HG03025 (cell line): Measurements from ENCODE around the gene GBP5.
"Not testable (repeated sequence)": the region's sequence is repeated elsewhere in the genome, so short reads cannot be mapped to it uniquely, and the experiment has no call there.

Experiments used
- ATAC-seq: cut with Tn5 transposase; IDR thresholded peaks from one replicate; pipeline ENCODE4 v1.9.1; 2021; ENCODE audit warnings: mild to moderate bottlenecking, moderate library complexity; ENCODE audit not compliant: unreplicated experiment, low FRiP score

Gene GBP5

DNA sequence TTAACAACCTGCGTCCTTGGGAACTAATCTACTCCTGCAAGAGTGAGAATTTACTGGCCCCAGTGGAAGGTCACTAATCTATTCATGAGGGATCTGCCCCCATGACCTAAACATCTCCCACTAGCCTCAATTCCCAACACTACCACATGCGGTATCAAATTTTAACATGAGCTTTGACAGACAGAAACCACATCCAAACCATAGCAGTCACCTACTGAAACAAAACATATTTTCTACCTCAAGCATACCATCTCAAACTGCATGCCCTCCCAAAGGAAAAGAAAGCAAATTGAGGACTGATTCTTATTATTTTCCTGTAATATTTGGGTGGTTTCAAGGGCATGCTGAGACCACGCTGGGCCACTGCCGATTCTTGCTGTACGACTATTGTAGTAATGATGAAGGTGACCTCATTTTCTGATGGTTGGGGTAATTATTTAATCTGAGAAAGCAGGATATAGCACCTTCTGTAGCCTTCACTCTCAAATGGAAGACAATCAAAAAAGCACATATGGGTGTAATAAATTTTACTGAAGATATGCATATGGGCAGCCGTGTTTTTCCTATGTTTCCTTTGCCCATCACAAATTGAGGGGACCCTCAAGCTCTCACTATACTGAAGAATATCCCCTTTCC lies 13.2 kb upstream of the GBP5 start:
- ATAC-seq, result no peak

DNA sequence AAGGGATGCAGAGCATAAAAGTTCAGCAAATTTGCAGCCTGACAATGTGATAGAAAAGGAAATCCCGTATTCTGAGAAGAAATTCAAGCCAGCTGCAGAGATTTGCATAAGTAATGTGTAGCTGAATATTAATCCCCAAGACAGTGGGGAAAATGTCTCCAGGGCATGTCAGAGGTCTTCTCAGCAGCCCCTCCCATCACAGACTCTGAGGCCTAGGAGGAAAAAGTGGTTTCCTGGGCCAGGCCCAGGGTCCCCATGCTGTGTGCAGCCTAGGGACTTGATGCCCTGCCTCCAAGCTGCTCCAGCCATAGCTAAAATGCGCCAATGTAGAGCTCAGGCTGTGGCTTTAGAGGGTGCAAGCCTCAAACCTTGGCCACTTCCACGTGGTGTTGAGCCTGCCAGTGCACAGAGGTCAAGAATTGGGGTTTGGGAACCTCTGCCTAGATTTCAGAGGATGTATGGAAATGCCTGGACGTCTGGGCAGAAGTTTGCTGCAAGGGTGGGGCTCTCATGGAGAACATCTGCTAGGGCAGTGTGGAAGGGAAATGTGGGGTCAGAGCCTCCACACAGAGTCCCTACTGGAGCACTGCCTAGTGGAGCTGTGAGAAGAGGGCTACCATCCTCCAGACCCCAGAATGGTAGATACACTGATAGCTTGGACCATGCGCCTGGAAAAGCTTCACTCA lies 11.6 kb upstream of the GBP5 start:
- not testable (repeated sequence) for ATAC-seq

DNA sequence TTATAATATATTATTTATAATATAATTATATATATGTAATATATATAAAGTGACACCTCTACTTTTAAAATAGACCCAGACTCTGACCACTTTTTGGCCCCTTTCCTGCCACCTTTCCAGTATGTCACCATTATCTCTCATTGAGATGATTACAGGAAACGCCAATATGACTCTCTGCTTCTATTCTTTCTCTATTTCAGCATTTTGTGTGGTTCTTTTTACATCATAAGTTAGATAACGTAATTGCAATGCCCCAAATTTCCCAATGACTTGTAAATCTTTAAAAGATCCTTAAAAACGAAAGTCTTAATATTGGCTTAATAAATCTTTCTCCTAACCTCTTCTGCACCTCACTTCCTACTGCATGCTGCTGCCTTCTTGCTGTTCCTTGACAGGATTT lies 8.1 kb upstream of the GBP5 start:
- no peak for ATAC-seq

DNA sequence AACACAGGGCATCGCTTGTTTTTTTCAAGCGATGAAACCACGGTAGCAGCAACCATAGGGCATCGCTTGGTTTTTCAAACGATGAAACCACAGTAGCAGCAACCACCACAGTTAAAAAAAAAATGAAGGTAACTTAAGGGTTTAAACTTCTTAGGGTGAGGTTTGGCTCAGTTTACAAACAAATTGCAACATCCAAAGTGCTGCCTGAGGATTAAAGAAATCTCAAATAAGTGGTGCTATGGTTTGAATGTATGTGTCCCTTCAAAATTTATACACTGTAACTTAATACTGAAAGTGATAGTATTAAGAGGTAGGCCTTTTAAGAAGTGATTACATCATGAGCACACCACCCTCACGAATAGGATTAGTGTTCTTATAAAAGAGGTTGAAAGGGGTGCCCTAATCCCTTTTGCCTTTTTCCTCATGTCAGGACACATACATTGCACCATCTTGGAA lies 6.4 kb upstream of the GBP5 start:
- ATAC-seq, result no peak

DNA sequence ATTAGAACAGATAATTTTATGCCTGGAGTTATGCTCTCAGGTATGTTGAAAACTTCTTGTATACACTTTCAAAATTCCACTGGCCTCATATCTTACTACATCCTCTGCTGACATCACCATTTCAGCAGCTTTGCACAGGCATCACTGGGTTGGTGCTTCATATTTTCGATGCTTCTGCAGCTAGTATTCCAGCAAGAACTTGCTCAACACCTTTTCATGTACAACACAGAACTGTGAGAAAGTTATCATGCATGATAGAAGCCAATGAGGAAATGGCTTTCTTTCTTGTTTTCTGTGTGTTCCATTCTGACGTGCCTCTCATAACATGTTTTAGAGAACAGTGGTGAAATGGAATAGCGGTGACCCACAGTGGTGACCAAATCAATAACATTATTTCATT lies 5.1 kb upstream of the GBP5 start:
- ATAC-seq, result no peak

DNA sequence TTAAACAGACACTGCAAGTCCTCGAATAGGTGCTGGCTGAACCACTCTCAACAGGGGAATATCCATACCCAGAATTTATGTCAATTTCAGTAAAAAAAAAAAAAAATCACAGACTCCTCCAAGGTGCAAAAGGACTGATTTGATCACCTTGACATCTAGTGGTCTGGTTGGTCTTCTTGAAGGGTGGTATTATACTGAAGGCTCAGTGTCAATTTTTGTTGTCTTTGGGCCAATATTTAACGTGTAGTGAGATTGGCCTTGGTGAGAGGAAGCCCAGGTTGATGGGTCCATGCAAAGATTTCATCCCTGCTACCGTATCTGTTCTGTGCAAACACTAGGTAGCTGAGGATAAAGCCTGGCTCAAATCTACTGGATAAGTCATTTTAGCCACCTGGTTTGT lies 4.0 kb upstream of the GBP5 start:
- no peak for ATAC-seq

DNA sequence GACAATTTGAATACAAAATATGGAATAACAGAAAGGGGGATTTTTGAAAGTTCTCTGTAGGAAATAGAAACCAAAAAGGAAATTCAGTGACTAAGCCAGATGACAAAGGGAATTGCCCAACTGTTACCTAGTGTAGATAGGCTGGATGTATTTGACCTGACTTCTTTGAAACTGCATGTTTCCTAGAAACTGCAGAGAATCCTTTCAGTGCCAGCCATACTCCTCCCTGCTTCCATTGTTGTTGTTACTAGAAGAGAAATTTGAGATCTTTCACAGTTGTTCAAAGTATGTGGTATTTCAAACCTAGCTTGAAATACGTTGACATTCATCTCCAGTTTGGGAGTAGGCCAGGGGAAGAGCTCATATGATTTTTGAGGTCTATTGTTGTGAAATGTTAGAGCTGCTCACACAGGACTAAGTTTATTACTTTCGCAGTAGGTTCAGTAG lies 1.8 kb upstream of the GBP5 start:
- no peak for ATAC-seq

DNA sequence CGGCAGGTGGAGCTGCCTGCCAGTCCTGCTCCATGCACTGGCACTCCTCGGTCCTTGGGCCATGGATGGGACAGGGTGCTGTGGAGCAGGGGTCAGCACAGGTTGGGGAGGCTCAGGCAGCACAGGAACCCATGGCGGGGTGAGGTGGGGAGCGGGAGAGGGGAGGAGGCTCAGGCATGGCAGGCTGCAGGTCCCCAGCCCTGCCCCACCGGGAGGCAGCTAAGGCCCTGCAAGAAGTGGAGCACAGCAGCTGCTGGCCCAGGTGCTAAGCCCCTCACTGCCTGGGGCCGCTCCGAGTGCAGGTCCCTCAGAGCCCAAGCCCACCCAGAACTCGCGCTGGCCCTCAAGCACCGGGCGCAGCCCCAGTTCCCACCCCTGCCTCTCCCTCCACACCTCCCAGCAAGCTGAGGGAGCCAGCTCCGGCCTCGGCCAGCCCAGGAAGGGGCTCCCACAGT lies 691 bp upstream of the GBP5 start:
- ATAC-seq, result no peak

DNA sequence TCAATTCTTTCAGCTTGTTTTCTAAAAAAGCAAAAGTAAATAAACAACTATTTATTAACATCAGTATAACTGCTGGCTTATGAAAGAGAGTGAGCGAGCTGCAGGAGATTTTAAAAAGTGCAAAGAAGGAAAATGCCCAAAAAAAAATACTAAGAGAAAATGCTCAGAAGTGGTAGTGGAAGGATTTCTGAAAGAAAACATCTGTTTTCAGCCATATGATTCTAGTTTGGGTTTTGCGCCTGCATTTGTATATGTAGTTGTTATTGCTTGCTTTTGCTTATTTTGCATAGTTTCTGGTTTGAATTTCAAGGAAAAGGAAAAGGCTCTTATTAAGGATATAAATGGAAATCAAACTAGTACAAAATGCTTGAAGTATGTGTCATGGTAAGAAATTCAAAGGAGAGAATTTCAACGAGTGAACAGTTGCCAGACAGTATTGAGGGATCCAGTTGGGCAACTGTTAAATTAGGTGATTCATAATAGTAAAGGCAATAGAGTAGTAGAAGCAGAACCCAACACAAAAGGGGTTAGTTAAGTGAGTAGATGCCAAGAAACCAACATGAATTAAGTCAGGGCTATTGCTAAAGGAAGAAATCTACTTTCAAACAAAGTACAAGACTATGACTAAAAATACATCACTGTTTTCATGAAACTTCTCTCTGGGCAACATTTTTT lies 1.2 kb downstream of the GBP5 start:
- no peak for ATAC-seq

DNA sequence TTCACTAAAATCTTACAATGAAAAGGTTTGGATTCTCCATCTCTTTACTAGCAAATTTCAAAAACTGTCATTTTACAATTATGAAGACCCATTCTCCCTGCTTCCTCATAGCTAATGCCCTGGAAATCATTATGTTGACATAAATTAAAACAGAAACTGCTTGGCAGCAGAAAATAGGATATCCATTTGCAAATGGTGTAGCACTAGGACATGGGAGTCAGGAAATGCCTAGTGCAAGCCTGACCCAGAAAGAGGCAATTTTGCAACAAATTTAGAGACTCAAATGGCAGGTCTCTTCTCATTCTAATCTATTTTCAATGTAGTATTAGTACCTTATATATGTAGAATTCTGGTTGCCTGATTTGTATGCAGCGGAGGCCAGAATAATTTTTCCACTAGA lies 2.2 kb downstream of the GBP5 start:
- no peak for ATAC-seq

DNA sequence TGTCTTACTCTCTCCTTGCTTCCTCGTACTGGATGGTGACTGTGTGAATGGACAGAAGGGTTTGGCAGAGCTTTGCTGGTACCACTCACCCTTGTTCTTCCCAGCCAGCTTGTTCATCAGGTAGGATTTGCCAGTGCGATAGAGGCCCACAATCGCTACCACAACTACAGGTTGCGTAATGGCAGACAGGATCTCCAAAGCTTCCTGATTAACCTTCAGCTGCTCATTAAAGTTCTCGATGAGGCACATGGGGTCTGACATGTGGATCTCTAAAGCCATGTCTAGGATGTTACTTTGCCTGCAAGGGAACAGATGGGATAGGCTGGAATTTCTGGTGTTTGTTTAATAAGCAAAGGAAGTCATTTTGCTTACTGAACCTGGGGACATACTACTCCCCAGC lies 3.4 kb downstream of the GBP5 start:
- no peak for ATAC-seq

DNA sequence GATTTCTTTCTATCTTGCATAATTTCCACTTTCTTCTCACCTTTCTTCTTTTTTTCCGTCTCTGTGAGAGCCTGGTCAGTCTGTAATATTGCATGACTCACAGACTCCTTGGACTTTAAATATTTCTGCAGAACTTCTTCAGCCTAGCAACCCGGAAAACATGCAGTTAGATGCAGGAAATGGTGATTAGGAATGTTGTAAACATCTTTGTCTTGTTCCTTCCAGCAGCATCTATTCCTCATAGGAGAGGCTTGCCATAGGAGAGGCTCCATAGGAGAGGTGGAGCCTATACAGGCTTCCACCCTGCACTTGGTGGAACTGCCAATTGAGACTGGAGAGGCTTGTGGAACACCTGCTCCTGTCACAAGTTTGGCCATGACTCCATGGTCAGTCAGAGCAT lies 10.0 kb downstream of the GBP5 start:
- ATAC-seq, result no peak

DNA sequence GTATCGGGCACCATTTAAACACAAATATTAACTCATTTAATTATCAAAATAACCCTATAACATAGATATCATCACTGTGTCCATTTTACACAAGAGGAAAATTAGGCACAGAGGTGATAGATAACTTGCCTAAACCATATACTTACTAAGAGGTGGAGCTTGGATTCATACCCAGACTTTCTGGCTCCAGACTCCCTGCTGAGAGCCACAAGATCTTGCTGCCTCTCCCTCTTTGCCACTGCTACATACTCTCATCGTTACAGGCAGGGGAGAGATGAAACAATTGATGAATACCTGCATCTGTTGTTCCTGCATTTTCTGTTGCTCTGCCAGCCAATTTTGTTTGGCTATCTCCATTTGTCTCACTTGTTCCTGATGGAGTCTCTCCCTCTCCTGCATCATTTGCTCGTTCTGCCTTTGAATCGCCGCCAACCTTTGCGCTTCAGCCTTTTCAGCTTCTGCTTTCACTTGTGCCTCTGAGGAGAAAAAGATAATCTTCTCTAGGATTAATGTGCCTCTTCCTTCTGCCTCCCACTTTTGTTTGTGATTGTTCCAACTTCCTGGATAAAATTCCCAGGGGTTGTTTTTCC lies 10.6 kb downstream of the GBP5 start:
- no peak for ATAC-seq

DNA sequence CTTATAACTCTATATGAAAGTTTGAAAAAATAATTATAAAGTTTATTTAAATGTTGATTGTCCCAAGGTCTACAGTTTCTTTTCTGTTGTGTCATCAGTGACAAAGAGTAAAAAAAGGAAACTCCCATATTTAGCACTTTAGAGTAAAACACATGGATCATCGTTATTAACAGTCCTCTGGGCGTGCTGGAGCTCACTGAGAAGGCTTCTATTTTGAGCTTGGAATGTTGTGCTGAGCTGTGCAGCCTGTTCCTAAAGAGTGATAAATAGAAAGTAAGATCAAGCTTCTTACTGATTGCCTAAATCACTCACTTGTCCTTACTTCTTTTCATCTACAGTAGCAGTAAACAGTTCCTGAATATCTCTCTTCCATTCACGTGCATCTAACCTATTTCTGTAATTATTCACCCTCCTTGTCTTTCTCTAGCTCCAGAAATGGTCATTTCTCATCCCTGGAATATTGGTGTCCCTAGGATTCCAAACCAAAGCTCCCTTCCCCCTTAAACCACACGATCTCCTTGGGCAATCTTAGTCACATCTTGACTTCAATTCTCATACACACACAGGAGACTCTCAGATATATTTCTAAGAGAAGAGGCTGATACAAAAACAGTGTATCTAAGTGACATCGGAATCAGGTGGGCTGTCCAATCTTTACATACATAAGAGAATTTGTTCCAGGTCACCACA lies 11.9 kb downstream of the GBP5 start:
- no peak for ATAC-seq

DNA sequence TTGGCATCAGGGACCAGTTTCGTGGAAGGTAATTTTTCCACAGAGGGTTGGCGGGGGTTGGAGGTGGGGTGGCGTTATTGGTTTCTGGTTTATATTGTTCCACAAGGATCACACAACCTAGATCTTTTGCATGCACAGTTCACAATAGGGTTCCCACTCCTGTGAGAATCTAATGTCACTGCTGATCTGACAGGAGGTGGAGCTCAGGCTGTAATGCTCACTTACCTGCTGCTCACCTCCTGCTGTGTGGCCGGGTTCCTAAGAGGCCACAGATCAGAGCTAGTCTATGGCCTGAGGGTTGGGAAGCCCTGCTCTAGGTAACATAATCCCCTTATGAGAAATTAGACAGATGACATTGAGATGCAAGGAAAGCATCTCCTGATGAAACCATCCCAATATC lies 12.6 kb downstream of the GBP5 start:
- ATAC-seq, result no peak

DNA sequence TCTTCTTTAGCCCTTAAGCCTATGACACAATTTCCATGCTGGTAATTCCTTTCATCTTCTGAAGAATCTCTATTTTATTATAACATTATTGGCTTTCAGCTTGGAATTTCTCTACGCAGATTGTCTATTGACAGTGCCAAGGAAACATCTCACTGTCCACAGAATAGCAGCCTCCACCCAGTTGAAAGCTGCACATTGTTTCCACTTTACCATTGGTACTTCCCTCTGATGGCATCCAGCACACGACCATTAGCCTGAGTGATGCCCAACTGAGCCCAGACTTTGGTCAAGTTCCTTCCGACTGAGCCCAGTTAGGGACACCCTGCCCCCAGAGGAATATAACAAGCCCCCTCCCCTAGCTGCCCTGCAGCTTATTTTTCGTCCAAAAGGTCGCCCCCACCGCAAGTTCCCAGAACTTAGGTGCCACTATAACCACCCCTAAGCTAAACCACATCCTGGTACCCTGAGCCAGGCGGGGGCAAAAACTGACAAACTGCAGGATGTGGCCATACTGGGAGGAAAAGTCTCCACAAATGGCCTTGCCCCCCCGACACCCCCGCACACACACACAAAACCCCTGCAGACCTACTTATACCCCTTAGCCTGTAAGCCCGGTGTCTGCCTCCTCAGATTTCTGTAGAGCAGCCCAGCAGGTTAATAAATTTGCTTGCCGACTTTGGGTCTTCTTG lies 13.2 kb downstream of the GBP5 start:
- no peak for ATAC-seq

DNA sequence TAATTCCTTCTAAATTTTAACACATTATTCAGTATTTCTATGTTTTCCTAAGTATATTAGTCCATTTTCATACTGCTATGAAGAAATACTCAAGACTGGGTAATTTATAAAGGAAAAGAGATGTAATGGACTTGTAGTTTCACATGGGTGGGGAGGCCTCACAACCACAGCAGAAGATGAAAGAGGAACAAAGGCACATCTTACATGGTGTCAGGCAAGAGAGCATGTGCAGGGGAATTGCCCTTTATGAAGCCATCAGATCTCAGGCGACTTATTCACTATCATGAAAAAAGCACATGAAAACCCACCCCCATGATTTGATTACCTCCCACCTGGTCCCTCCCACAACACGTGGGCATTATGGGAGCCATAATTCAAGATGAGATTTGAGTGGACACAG lies 15.6 kb downstream of the GBP5 start:
- no peak for ATAC-seq

DNA sequence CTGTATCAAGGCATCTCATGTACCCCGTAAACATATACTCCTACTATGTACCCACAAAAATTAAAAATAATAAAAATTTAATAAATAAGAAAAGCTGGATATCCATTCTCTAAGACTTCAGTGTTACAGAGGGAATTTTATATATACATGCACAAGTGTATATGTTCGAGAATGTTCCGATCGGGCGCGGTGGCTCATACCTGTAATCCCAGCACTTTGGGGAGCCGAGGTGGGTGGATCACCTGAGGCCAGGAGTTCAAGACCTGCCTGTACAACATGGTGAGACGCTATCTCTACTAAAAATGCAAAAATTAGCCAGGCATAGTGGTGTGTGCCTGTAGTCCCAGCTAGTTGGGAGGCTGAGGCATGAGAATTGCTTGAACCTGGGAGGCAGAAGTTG lies 17.1 kb downstream of the GBP5 start:
- ATAC-seq, result not testable (repeated sequence)

DNA sequence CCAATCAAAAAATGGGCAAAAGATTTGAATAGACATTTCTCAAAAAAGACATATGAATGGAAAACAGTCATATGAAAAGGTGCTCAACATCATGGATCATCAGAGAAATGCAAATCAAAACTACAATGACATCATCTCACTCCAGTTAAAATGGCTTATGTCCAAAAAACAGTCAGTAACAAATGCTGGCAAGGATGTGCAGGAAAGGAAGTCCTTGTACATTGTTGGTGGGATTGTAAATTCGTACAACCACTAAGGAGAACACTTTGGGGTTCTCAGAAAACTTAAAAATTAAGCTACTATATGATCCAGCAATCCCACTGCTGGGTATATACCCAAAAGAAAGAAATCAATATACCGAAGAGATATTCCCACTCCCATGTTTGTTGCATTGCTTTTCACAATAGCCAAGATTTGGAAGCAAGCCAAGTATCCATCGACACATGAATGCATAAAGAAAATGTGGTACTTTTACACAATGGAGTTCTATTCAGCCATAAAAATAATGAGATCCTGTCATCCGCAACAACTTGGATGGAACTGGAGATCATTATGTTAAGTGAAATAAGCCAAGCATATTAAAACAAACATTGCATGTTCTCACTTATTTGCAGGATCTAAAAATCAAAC lies 17.9 kb downstream of the GBP5 start:
- ATAC-seq, result no peak

DNA sequence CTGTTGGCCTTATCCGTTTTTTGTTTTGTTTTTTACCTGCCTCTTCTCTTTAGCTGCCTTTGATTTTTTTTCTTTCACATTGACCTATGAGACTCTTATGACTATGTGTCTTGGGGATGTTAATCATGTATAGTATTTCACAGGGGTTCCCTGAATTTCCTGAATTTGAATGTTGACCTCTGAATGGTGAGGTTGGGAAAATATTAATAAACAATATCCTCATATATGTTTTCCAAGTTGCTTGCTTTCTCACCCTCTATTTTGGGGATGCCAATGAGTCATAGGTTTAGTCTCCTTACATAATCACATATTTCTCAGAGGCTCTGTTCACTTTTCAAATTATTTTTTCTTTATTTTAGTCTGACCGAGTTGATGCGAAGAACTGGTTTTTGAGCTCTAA lies 29.6 kb downstream of the GBP5 start:
- ATAC-seq, result no peak
